ENCODE measurements around the gene EFCAB11.

DNA sequence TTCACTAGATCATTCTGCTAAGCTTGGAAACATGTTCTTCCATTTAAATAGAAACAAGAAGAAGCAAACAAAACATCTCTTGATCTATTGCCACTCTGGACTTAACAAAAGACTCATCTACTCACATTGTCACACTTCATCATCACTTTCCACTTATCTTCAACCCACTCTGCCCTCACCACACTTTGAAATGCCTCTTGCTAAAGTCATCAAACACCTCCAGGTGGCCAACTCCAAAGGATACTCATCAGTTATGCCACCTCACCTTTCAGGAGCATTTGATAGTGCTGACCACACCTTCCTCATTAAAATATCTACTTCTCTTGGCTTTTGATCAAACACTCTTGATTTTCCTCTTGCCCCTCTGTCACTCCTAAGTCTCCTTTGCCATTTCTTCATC lies 7.2 kb downstream of the EFCAB11 start:
- TF ChIP-seq, protein P1, sequence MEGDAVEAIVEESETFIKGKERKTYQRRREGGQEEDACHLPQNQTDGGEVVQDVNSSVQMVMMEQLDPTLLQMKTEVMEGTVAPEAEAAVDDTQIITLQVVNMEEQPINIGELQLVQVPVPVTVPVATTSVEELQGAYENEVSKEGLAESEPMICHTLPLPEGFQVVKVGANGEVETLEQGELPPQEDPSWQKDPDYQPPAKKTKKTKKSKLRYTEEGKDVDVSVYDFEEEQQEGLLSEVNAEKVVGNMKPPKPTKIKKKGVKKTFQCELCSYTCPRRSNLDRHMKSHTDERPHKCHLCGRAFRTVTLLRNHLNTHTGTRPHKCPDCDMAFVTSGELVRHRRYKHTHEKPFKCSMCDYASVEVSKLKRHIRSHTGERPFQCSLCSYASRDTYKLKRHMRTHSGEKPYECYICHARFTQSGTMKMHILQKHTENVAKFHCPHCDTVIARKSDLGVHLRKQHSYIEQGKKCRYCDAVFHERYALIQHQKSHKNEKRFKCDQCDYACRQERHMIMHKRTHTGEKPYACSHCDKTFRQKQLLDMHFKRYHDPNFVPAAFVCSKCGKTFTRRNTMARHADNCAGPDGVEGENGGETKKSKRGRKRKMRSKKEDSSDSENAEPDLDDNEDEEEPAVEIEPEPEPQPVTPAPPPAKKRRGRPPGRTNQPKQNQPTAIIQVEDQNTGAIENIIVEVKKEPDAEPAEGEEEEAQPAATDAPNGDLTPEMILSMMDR (IDR thresholded peaks at IDR 0.05), result no peak
- no peak for TF ChIP-seq POLR2A (IDR thresholded peaks at IDR 0.05)
